ENCODE measurements around the gene APOBEC3C.

DNA sequence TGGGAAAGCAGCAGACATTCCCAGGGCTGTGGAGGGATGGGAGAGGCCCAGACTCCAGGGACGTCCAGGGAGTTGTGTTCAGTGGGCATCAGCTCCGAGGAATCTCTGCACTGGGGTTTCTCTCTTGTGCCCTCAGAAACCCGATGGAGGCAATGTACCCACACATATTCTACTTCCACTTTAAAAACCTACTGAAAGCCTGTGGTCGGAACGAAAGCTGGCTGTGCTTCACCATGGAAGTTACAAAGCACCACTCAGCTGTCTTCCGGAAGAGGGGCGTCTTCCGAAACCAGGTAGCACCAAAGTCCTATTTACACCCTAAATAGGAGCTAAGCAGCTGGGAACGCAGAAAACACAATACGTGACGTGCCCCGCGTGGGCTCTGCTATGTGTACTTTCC lies 15.2 kb downstream of the APOBEC3C start:
- TF ChIP-seq, protein P1, sequence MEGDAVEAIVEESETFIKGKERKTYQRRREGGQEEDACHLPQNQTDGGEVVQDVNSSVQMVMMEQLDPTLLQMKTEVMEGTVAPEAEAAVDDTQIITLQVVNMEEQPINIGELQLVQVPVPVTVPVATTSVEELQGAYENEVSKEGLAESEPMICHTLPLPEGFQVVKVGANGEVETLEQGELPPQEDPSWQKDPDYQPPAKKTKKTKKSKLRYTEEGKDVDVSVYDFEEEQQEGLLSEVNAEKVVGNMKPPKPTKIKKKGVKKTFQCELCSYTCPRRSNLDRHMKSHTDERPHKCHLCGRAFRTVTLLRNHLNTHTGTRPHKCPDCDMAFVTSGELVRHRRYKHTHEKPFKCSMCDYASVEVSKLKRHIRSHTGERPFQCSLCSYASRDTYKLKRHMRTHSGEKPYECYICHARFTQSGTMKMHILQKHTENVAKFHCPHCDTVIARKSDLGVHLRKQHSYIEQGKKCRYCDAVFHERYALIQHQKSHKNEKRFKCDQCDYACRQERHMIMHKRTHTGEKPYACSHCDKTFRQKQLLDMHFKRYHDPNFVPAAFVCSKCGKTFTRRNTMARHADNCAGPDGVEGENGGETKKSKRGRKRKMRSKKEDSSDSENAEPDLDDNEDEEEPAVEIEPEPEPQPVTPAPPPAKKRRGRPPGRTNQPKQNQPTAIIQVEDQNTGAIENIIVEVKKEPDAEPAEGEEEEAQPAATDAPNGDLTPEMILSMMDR (IDR thresholded peaks at IDR 0.05): no peak
- TF ChIP-seq POLR2AphosphoS5 (IDR thresholded peaks at IDR 0.05; ENCODE audit: low read depth, low read length): no peak
- TF ChIP-seq, protein P2, sequence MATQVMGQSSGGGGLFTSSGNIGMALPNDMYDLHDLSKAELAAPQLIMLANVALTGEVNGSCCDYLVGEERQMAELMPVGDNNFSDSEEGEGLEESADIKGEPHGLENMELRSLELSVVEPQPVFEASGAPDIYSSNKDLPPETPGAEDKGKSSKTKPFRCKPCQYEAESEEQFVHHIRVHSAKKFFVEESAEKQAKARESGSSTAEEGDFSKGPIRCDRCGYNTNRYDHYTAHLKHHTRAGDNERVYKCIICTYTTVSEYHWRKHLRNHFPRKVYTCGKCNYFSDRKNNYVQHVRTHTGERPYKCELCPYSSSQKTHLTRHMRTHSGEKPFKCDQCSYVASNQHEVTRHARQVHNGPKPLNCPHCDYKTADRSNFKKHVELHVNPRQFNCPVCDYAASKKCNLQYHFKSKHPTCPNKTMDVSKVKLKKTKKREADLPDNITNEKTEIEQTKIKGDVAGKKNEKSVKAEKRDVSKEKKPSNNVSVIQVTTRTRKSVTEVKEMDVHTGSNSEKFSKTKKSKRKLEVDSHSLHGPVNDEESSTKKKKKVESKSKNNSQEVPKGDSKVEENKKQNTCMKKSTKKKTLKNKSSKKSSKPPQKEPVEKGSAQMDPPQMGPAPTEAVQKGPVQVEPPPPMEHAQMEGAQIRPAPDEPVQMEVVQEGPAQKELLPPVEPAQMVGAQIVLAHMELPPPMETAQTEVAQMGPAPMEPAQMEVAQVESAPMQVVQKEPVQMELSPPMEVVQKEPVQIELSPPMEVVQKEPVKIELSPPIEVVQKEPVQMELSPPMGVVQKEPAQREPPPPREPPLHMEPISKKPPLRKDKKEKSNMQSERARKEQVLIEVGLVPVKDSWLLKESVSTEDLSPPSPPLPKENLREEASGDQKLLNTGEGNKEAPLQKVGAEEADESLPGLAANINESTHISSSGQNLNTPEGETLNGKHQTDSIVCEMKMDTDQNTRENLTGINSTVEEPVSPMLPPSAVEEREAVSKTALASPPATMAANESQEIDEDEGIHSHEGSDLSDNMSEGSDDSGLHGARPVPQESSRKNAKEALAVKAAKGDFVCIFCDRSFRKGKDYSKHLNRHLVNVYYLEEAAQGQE (IDR thresholded peaks at IDR 0.05; ENCODE audit: insufficient read depth in 1 of 2, low read depth in 2 of 2, low read length in 1 of 2): no peak
